ENCODE data around the gene KLRC3.
"Not testable (repeated sequence)": the region's sequence is repeated elsewhere in the genome, so short reads cannot be mapped to it uniquely, and the experiment has no call there.

KLRC3 gene

GRCh38 chr12:10368206-10369171, 51.9 kb downstream of the KLRC3 start:
- no peak for DNase-seq (ENCODE audit: low read depth in 2 of 2)

DNA sequence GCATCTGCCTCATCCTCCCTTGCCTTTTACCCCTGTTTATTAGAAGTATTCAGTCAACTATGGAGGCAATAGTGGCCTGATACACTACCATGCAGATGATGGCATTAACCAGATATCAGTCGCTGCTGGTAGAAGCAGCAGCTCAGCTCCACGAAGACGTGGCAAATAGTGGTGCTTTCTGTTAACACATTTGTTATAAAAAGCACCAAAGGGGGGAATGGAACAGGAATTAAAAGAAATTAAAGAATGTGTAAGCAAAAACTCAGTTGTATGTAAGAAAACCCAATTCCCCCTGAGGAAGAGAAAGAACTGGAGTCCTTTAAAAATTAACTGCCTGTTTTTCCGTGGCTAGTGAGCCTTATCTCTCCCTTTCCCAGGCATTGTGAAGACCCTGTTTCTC, 52.7 kb downstream of the KLRC3 start:
- DNase-seq (ENCODE audit: low read depth in 2 of 2) = not testable (repeated sequence)

GRCh38 chr12:10366875-10367274, 53.5 kb downstream of the KLRC3 start:
- DNase-seq (ENCODE audit: low read depth in 2 of 2) = no peak

DNA sequence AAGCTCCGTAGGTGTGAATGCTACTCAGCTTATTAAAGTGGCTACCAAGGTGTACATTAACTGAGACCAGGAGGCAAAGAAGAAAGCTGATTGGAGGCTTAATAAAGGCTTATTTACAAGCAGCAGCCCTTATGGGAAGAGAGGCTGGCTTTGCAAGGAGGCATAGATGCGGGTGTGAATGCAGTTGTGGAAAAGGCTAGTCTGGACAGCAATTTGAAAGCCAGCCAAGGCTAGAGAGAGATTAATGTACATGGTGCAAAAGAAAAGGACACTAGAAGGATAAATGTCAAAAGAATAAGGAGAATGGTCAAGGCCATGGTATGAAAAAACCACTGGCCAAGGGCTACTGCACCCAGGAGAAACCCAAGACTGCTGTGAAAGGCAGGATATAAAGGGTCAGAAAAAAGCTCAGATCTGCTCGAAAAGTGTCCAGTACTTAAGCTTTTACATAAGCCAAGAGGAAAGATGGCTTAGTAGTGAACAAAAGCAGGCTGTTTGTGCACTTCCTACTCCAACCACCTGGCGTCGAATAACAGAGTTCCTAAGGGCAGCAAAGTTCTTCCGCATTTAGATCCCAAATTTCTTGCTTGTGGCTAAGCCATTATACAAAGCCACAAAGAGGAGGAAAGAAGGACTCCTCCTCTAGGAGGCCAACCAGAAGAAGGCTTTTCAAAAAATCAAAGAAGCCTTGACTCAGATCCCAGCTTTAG, 54.5 kb downstream of the KLRC3 start:
- DNase-seq (ENCODE audit: low read depth in 2 of 2) = no peak

- no peak for DNase-seq (ENCODE audit: low read depth in 2 of 2)
Observed at GRCh38 chr12:10364815-10365622, 55.4 kb downstream of the KLRC3 start.

GRCh38 chr12:10363914-10364814, 56.2 kb downstream of the KLRC3 start:
- DNase-seq (ENCODE audit: low read depth in 2 of 2) = no peak

DNA sequence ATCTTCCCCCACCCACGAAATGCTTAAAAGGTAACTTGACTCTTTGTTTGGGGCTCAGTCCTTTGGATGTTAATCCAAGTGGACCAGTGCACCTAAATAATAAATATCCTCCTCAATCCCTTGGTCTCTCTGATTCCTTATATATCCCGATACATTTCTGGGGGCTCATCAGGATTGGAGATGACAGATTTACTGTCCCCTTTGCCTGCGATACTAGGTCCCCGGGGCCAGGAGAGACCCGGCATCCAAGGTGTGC, 56.8 kb downstream of the KLRC3 start:
- no peak for DNase-seq (ENCODE audit: low read depth in 2 of 2)

GRCh38 chr12:10362828-10363657, 57.4 kb downstream of the KLRC3 start:
- DNase-seq (ENCODE audit: low read depth in 2 of 2) = no peak

DNA sequence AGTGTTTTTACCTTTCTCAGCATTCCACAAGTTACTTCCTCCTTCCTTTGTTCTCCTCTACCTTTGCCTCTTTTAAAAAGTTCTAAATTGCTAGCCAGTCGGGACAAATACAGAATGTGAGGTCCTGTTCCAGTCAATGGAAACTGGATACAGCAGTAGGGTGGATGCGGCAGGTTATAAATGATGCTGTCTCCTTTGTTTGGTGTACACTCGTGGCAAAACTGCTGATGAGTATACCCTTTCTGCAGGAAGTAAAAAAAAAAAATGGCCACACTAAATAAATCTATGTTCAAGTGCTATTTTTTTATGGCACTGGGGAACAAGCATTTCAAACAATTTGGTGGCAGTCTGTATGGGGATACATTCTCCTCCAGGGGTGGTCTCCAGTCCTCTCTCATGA, 58.1 kb downstream of the KLRC3 start:
- DNase-seq (ENCODE audit: low read depth in 2 of 2) = no peak

All from stimulated activated CD8-positive, alpha-beta memory T cell treated with anti-CD3 and anti-CD28 coated beads, Interleukin-7, amount 100 ng/mL, for 1 hour (primary cell).